NB4 (cell line): Measurements from ENCODE around the gene BORCS8.

Experiments used
- DNase-seq: peaks from one replicate; pipeline ENCODE4 v3.0.0; 2010; ENCODE audit warnings: low read depth
- H3K4me3 ChIP-seq: one replicate; pipeline ENCODE4 v1.5.1; 2011; ENCODE audit warnings: mild to moderate bottlenecking, low read depth, low read length, moderate library complexity
- CTCF ChIP-seq: IDR thresholded peaks from one replicate; pipeline ENCODE4 v1.5.1; 2012; ENCODE audit warnings: low read depth, low read length
- MAX ChIP-seq: IDR thresholded peaks from 2 replicates; pipeline ENCODE4 v1.6.1; 2011; ENCODE audit warnings: low read depth, low read length
- MYC ChIP-seq: IDR thresholded peaks from 2 replicates; pipeline ENCODE4 v1.6.1; 2011; ENCODE audit warnings: low read depth, low read length
- POLR2A ChIP-seq: IDR thresholded peaks from 2 replicates; pipeline ENCODE4 v1.6.1; 2011; ENCODE audit warnings: mild to moderate bottlenecking; ENCODE audit not compliant: insufficient read length; ENCODE audit errors: extremely low read depth

Gene BORCS8

GRCh38 chr19:19218911-19219310, 27.0 kb upstream of the BORCS8 start:
- DNase-seq: no peak
- no peak overlapping the region for H3K4me3 ChIP-seq
- no peak for TF ChIP-seq MAX
- TF ChIP-seq POLR2A: no peak
- no peak for TF ChIP-seq MYC
- no peak for TF ChIP-seq CTCF

- DNase-seq: peak; percentile 49
- TF ChIP-seq MYC (no peak), CTCF (no peak), MAX (no peak), POLR2A (no peak)
- H3K4me3 ChIP-seq: no peak overlapping the region
Observed at GRCh38 chr19:19217099-19217498, 25.1 kb upstream of the BORCS8 start.

GRCh38 chr19:19215792-19216191, 23.8 kb upstream of the BORCS8 start:
- TF ChIP-seq POLR2A: no peak
- TF ChIP-seq MAX: no peak
- no peak for TF ChIP-seq CTCF
- no peak for TF ChIP-seq MYC
- no peak for DNase-seq

GRCh38 chr19:19214892-19215291, 22.9 kb upstream of the BORCS8 start:
- H3K4me3 ChIP-seq: no peak overlapping the region
- peak; percentile 59 for DNase-seq
- TF ChIP-seq MYC (no peak), MAX (no peak), CTCF (no peak), POLR2A (no peak)

More at GRCh38 chr19:19215792-19216191, 23.8 kb upstream of the BORCS8 start:
- H3K4me3 ChIP-seq: no peak overlapping the region

GRCh38 chr19:19214159-19214490, 22.2 kb upstream of the BORCS8 start:
- peak; percentile 18 for DNase-seq

More at GRCh38 chr19:19214159-19214490, 22.2 kb upstream of the BORCS8 start:
- TF ChIP-seq POLR2A (no peak), MAX (no peak), CTCF (no peak), MYC (no peak)
- H3K4me3 ChIP-seq: no peak overlapping the region
